GM21360 (cell line): ENCODE results near the gene RUSF1.
A peak's percentile ranks its signal among the peaks of the same experiment; 100 is the strongest.

Experiments
- ATAC-seq: cut with Tn5 transposase; IDR thresholded peaks from one replicate; pipeline ENCODE4 v1.9.1; 2021; ENCODE audit warnings: mild to moderate bottlenecking, moderate library complexity; ENCODE audit not compliant: unreplicated experiment

Gene RUSF1

GRCh38 chr16:31473264-31473984, 34.8 kb downstream of the RUSF1 start:
- ATAC-seq = no peak

- no peak for ATAC-seq
These were observed 35.4 kb downstream of the RUSF1 start for GRCh38 chr16:31472709-31473203.

GRCh38 chr16:31471875-31472708, 36.1 kb downstream of the RUSF1 start, which contains the start of gene TGFB1I1:
TSS of gene TGFB1I1 (plus strand) at chr16:31472152. CDS start at chr16:31472189, 37 bp downstream.
- no peak for ATAC-seq

- no peak for ATAC-seq
These were observed 36.8 kb downstream of the RUSF1 start for GRCh38 chr16:31471241-31471874.

GRCh38 chr16:31470615-31471014, 37.6 kb downstream of the RUSF1 start:
- no peak for ATAC-seq

GRCh38 chr16:31467858-31468257, 40.3 kb downstream of the RUSF1 start:
- no peak for ATAC-seq

- ATAC-seq = no peak
These were observed 40.9 kb downstream of the RUSF1 start for GRCh38 chr16:31467151-31467773.

GRCh38 chr16:31466381-31466841, 41.8 kb downstream of the RUSF1 start:
- ATAC-seq = no peak

GRCh38 chr16:31465788-31466370, 42.3 kb downstream of the RUSF1 start:
- no peak for ATAC-seq

- ATAC-seq = no peak
These were observed 43.4 kb downstream of the RUSF1 start for GRCh38 chr16:31464781-31465260.

GRCh38 chr16:31464348-31464769, 43.8 kb downstream of the RUSF1 start:
- no peak for ATAC-seq

- no peak for ATAC-seq
These were observed 46.0 kb downstream of the RUSF1 start for GRCh38 chr16:31461921-31462804.

- ATAC-seq = no peak
These were observed 46.8 kb downstream of the RUSF1 start for GRCh38 chr16:31461201-31461920.

GRCh38 chr16:31460582-31461002, 47.6 kb downstream of the RUSF1 start:
- ATAC-seq = no peak

GRCh38 chr16:31459687-31460581, 48.3 kb downstream of the RUSF1 start:
- peak; percentile 70 for ATAC-seq

- peak; percentile 66 for ATAC-seq
These were observed 49.1 kb downstream of the RUSF1 start, which contains the start of gene ARMC5 for GRCh38 chr16:31458844-31459686. TSS of gene ARMC5 (plus strand) at chr16:31459501. CDS start at chr16:31459525, 24 bp downstream.
